ENCODE results near the gene RBM47. TPM values are rescaled to one million over a fixed set of nuclear protein-coding genes. Genes with fewer than 3 reads are reported as not detected.

The RBM47 gene
- total and polyA plus RNA-seq, 9 of the 15 experiments (the other 6 are each of a cell fraction or from before 2014, with no cell fraction given) = 1.4 to 6.4 (median 3.3) TPM

- Histone ChIP-seq H3K4me1 (replicated peaks in 1 of 2; ENCODE audit: control insufficient read depth in 2 of 2, insufficient read depth in 2 of 2, low read length in 2 of 2) (no peaks in the 10 kb centered on the region), H3K9ac (ENCODE audit: insufficient read depth in 1 of 2, low read depth in 2 of 2, low read length in 2 of 2) (no peak overlapping the region), H2AFZ (ENCODE audit: low read depth, low read length) (no peak overlapping the region), H3K27ac (ENCODE audit: extremely low read depth, low read depth, low read length) (no peak overlapping the region), H3K4me2 (ENCODE audit: insufficient read depth, low read length) (no peak overlapping the region), H3K27me3 (ENCODE audit: control insufficient read depth in 2 of 2, insufficient read depth in 2 of 2, low read length in 2 of 2) (no peaks in the 10 kb centered on the region), H3K9me3 (replicated peaks; ENCODE audit: control insufficient read depth, insufficient read depth, low read depth, low read length) (no peaks in the 10 kb centered on the region), H3K9me1 (ENCODE audit: control insufficient read depth, insufficient read depth, low read length) (no peaks in the 10 kb centered on the region), H4K20me1 (replicated peaks; ENCODE audit: control insufficient read depth, insufficient read depth, low read length) (no peaks in the 10 kb centered on the region), H3K79me2 (ENCODE audit: control insufficient read depth, insufficient read depth, low read length) (no peaks in the 10 kb centered on the region), H3K36me3 (ENCODE audit: control insufficient read depth, insufficient read depth, low read length) (no peaks in the 10 kb centered on the region), H3K4me3 (no peak overlapping the region)
- DNase-seq (ENCODE audit: extremely low read depth in 1 of 4, low spot score in 3 of 4) (no peak), ATAC-seq (no peak), FAIRE-seq (no peak)
- POLR2A ChIA-PET = interaction anchor here (0.6 to 1.5 kb wide), 2 partner anchors 13 to 379 kb away, joined by 3 to 4 read pairs; no protein-coding TSS in a partner anchor
- in situ Hi-C loops (cut with MboI) = no loop called here
- no peak for TF ChIP-seq POU5F1 (IDR thresholded peaks at IDR 0.05; ENCODE audit: borderline replicate concordance, low read depth, low read length, partially characterized antibody)
- no peak for TF ChIP-seq BMI1 (IDR thresholded peaks at IDR 0.05; ENCODE audit: low read length)
- TF ChIP-seq ZNF217 (CRISPR knock-in tag; IDR thresholded peaks at IDR 0.05) = no peak
- TF ChIP-seq, protein P1, sequence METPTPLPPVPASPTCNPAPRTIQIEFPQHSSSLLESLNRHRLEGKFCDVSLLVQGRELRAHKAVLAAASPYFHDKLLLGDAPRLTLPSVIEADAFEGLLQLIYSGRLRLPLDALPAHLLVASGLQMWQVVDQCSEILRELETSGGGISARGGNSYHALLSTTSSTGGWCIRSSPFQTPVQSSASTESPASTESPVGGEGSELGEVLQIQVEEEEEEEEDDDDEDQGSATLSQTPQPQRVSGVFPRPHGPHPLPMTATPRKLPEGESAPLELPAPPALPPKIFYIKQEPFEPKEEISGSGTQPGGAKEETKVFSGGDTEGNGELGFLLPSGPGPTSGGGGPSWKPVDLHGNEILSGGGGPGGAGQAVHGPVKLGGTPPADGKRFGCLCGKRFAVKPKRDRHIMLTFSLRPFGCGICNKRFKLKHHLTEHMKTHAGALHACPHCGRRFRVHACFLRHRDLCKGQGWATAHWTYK (CRISPR knock-in tag; IDR thresholded peaks at IDR 0.05) = no peak
- TF ChIP-seq HMG20A (CRISPR knock-in tag; conservative IDR thresholded peaks at IDR 0.05) = no peak
- TF ChIP-seq SRSF7 (optimal IDR thresholded peaks at IDR 0.05; ENCODE audit: low read depth, low read length) = no peak
- no peak for TF ChIP-seq ZNF766 (CRISPR knock-in tag; conservative IDR thresholded peaks at IDR 0.05)
- BruUV-seq (replicated peaks) = no TSS peak
- CTCF ChIA-PET (ENCODE audit: low intra/inter-chr PET ratio) = no interaction called here
- intact Hi-C loops (cut with micrococcal nuclease) = no loop called here
- 22% methylated on average over 2 of the region's 2 CpGs for WGBS (ENCODE audit: insufficient coverage, low coverage, missing lambda C conversion rate)
These were observed 184.0 kb downstream of the RBM47 start for GRCh38 chr4:40445671-40446070.
